Caco-2 (cell line): ENCODE results near the gene GAS5. TPM values are rescaled to one million over a fixed set of nuclear protein-coding genes. Genes with fewer than 3 reads are reported as not detected.
A peak's percentile ranks its signal among the peaks of the same experiment; 100 is the strongest.

ENCODE experiments used
- BruUV-seq: library from RNA; stranded (reverse); fragments of 400-500 nt; replicated peaks from 2 replicates; lab custom pipeline; 2021; lab: Mats Ljungman, UMichigan
- CTCF ChIA-PET: fragments of 300-600 bp; sonication (Branson Sonifier 250); formaldehyde crosslinking; loops from one replicate; lab custom pipeline; 2022; ENCODE audit warnings: antibody characterized with exemption; lab: Charles Lee
- POLR2A ChIA-PET: fragments of 300-600 bp; sonication (Branson Sonifier 250); formaldehyde crosslinking; loops from one replicate; lab custom pipeline; 2022; ENCODE audit warnings: antibody characterized with exemption; lab: Charles Lee
- DNase-seq, 2 experiments: peaks; one replicate each; pipeline versions ENCODE4 v3.0.0 to v3.0.0-alpha.2; 2020 to 2022
- H3K27me3 ChIP-seq: replicated peaks from 2 replicates; pipeline ENCODE4 v1.6.0; 2011; ENCODE audit warnings: low read length; ENCODE audit not compliant: control insufficient read depth, insufficient read depth
- H3K36me3 ChIP-seq: 2 replicates; pipeline ENCODE4 v1.5.1; 2011; ENCODE audit warnings: low read length; ENCODE audit not compliant: control insufficient read depth, insufficient read depth
- H3K4me1 ChIP-seq: fragments of 250-450 bp; sonication (Bioruptor Pico); 2 replicates; pipeline ENCODE4 v1.5.1; 2020; ENCODE audit warnings: mild to moderate bottlenecking
- H3K4me3 ChIP-seq: 2 replicates; pipeline ENCODE4 v1.5.1; 2011; ENCODE audit warnings: low read depth, mild to moderate bottlenecking, control low read depth, low read length
- H3K9me3 ChIP-seq: fragments of 250-450 bp; sonication (Bioruptor Pico); 2 replicates; pipeline ENCODE4 v1.5.1; 2020; ENCODE audit warnings: mild to moderate bottlenecking, moderate library complexity
- H3K27ac Mint-ChIP-seq: one replicate; pipeline ENCODE4 v1.8.0; 2022; ENCODE audit warnings: mixed read lengths; ENCODE audit not compliant: unreplicated experiment
- H3K27me3 Mint-ChIP-seq: one replicate; pipeline ENCODE4 v1.8.0; 2022; ENCODE audit warnings: mixed read lengths; ENCODE audit not compliant: insufficient read depth, unreplicated experiment
- H3K36me3 Mint-ChIP-seq: one replicate; pipeline ENCODE4 v1.8.0; 2022; ENCODE audit warnings: mild to moderate bottlenecking, mixed read lengths; ENCODE audit not compliant: insufficient read depth, unreplicated experiment
- H3K4me1 Mint-ChIP-seq: one replicate; pipeline ENCODE4 v1.8.0; 2022; ENCODE audit warnings: low read depth, mixed read lengths; ENCODE audit not compliant: unreplicated experiment
- H3K4me3 Mint-ChIP-seq: one replicate; pipeline ENCODE4 v1.8.0; 2022; ENCODE audit warnings: mild to moderate bottlenecking, moderate library complexity, mixed read lengths; ENCODE audit not compliant: unreplicated experiment
- H3K9me3 Mint-ChIP-seq: one replicate; pipeline ENCODE4 v1.8.0; 2022; ENCODE audit warnings: mixed read lengths; ENCODE audit not compliant: unreplicated experiment
- CTCF ChIP-seq, 2 experiments: fragments of 200-600 bp in 1 of 2; IDR thresholded peaks; 1 replicate in 1 of 2; 2 replicates in 1 of 2; pipeline versions ENCODE4 v1.5.1 to v1.8.0; 2011 to 2022; ENCODE audit warnings: antibody characterized with exemption in 1 of 2, control low read depth in 1 of 2, inconsistent platforms in 1 of 2, low read depth in 1 of 2, low read length in 1 of 2, mild to moderate bottlenecking in 1 of 2, moderate library complexity in 1 of 2; ENCODE audit not compliant: insufficient read depth in 1 of 2, severe bottlenecking in 1 of 2, unreplicated experiment in 1 of 2
- intact Hi-C: fragments of 100-400 bp; cut with micrococcal nuclease; formaldehyde crosslinking; loops from one replicate; pipeline ENCODE4 v1.10.0; 2022; ENCODE audit not compliant: unreplicated experiment
- total RNA-seq: library from RNA; stranded (reverse); gene quantifications from 2 replicates; pipeline ENCODE4 v1.2.3, GENCODE V29; 2022

GAS5 gene
- total RNA-seq, 1 experiment from 2014 or later, result 641 TPM

- POLR2A ChIA-PET, result interaction anchor here (0.7 kb wide), 1 partner anchor 287 kb away, joined by 5 read pairs; no protein-coding TSS in a partner anchor
- Mint-ChIP-seq H3K4me3 (peak overlapping the region; percentile 100), H3K27ac (peak overlapping the region; percentile 13), H3K27me3 (no peaks in the 10 kb centered on the region), H3K4me1 (peaks cover 33% of the 10 kb centered on the region), H3K9me3 (no peaks in the 10 kb centered on the region), H3K36me3 (peaks cover 52% of the 10 kb centered on the region)
- Histone ChIP-seq H3K4me3 (no peak overlapping the region), H3K9me3 (no peaks in the 10 kb centered on the region), H3K4me1 (peaks cover 16% of the 10 kb centered on the region), H3K27me3 (no peaks in the 10 kb centered on the region), H3K36me3 (no peaks in the 10 kb centered on the region)
- intact Hi-C loops, result no loop called here
- no peak for DNase-seq
- CTCF ChIA-PET, result no interaction called here
- no peak for TF ChIP-seq CTCF (IDR thresholded peaks at IDR 0.05; ENCODE audit: insufficient read depth in 1 of 2, low read depth in 1 of 2, low read length in 1 of 2, severe bottlenecking in 1 of 2, unreplicated experiment in 1 of 2)
- BruUV-seq, result no TSS peak
These were observed 46.1 kb downstream of the GAS5 start for GRCh38 chr1:173821680-173822079.

- peak overlapping the region; percentile 6 for H3K4me3 Mint-ChIP-seq
- no TSS peak for BruUV-seq
- H3K36me3 Mint-ChIP-seq, result peaks cover 30% of the 10 kb centered on the region
- intact Hi-C loops, result no loop called here
- Histone ChIP-seq H3K36me3 (no peaks in the 10 kb centered on the region), H3K4me3 (no peak overlapping the region), H3K4me1 (peaks cover 16% of the 10 kb centered on the region), H3K9me3 (no peaks in the 10 kb centered on the region), H3K27me3 (no peaks in the 10 kb centered on the region)
- ChIA-PET POLR2A (interaction anchor here (1.0 kb wide), 1 partner anchor 50 kb away, joined by 3 read pairs; the partner anchor contains the start of genes GAS5 and ZBTB37), CTCF (no interaction called here)
- TF ChIP-seq CTCF (IDR thresholded peaks at IDR 0.05; ENCODE audit: insufficient read depth in 1 of 2, low read depth in 1 of 2, low read length in 1 of 2, severe bottlenecking in 1 of 2, unreplicated experiment in 1 of 2), result no peak
- H3K27ac Mint-ChIP-seq, result peak overlapping the region; percentile 14
- DNase-seq, result peak in 1 of 2 experiments; percentile 5
- H3K27me3 Mint-ChIP-seq, result no peaks in the 10 kb centered on the region
- H3K4me1 Mint-ChIP-seq, result peaks cover 30% of the 10 kb centered on the region
- H3K9me3 Mint-ChIP-seq, result peaks cover 15% of the 10 kb centered on the region
These were observed 49.3 kb downstream of the GAS5 start for GRCh38 chr1:173818459-173818858.

Other genes with a start within 250 kb of the GAS5 start
- gene TEX50, start 232.7 kb downstream of the GAS5 start, total RNA-seq, result not detected in 2 replicates
- not detected in 2 replicates for gene ANKRD45, start 198.1 kb downstream of the GAS5 start, total RNA-seq
- 11.7 and 12.8 TPM in 2 replicates for gene KLHL20, start 153.0 kb downstream of the GAS5 start, total RNA-seq
- gene DARS2, start 43.3 kb downstream of the GAS5 start, total RNA-seq, result 41.3 and 45.1 TPM in 2 replicates
- gene CENPL, start 43.1 kb downstream of the GAS5 start, total RNA-seq, result 21.3 and 23.1 TPM in 2 replicates
- 8.1 and 8.4 TPM in 2 replicates for gene ZBTB37, start 391 bp upstream of the GAS5 start, total RNA-seq
- gene SERPINC1, start 49.3 kb upstream of the GAS5 start, total RNA-seq, result 0.65 and 0.98 TPM in 2 replicates
- gene RC3H1, start 154.4 kb upstream of the GAS5 start, total RNA-seq, result 29.2 and 36.3 TPM in 2 replicates